GM19023 (cell line): ENCODE measurements around the gene PPP1R9A.

Experiments
- ATAC-seq: cut with Tn5 transposase; IDR thresholded peaks from one replicate; pipeline ENCODE4 v1.9.1; 2021; ENCODE audit warnings: mild to moderate bottlenecking, moderate library complexity; ENCODE audit not compliant: unreplicated experiment

The PPP1R9A gene

GRCh38 chr7:95250571-95250970 is 343.2 kb downstream of the PPP1R9A start:
- ATAC-seq = no peak

GRCh38 chr7:95251966-95252365 is 344.6 kb downstream of the PPP1R9A start:
- no peak for ATAC-seq

- ATAC-seq = no peak
These were observed 346.6 kb downstream of the PPP1R9A start for GRCh38 chr7:95253986-95254385.

- no peak for ATAC-seq
These were observed 348.3 kb downstream of the PPP1R9A start for GRCh38 chr7:95255691-95256090.

GRCh38 chr7:95261895-95262415 is 354.6 kb downstream of the PPP1R9A start:
- ATAC-seq = no peak

- ATAC-seq = no peak
These were observed 355.5 kb downstream of the PPP1R9A start for GRCh38 chr7:95262875-95263274.

- no peak for ATAC-seq
These were observed 356.5 kb downstream of the PPP1R9A start for GRCh38 chr7:95263785-95264362.

- ATAC-seq = no peak
These were observed 357.0 kb downstream of the PPP1R9A start for GRCh38 chr7:95264363-95264891.

GRCh38 chr7:95265634-95266033 is 358.2 kb downstream of the PPP1R9A start:
- ATAC-seq = no peak

GRCh38 chr7:95267754-95268153 is 360.4 kb downstream of the PPP1R9A start:
- no peak for ATAC-seq

GRCh38 chr7:95269640-95270039 is 362.2 kb downstream of the PPP1R9A start:
- no peak for ATAC-seq

- ATAC-seq = no peak
These were observed 368.7 kb downstream of the PPP1R9A start for GRCh38 chr7:95276114-95276513.

GRCh38 chr7:95279417-95279816 is 372.0 kb downstream of the PPP1R9A start:
- ATAC-seq = no peak

- ATAC-seq = no peak
These were observed 378.7 kb downstream of the PPP1R9A start for GRCh38 chr7:95286096-95286495.

GRCh38 chr7:95290166-95290830 is 382.9 kb downstream of the PPP1R9A start:
- ATAC-seq = no peak

GRCh38 chr7:95295397-95295796 is 388.0 kb downstream of the PPP1R9A start:
- ATAC-seq = no peak

- ATAC-seq = no peak
These were observed 389.1 kb downstream of the PPP1R9A start for GRCh38 chr7:95296456-95296855.

- no peak for ATAC-seq
These were observed 389.6 kb downstream of the PPP1R9A start for GRCh38 chr7:95297041-95297440.

- ATAC-seq = no peak
These were observed 390.7 kb downstream of the PPP1R9A start for GRCh38 chr7:95298091-95298490.

GRCh38 chr7:95303013-95303905 is 395.9 kb downstream of the PPP1R9A start:
- ATAC-seq = no peak

GRCh38 chr7:95304990-95305389 is 397.6 kb downstream of the PPP1R9A start:
- no peak for ATAC-seq
